Right lung (tissue), 5 donors: ENCODE measurements around the gene TCERG1. TPM values are rescaled to one million over a fixed set of nuclear protein-coding genes. Genes with fewer than 3 reads are reported as not detected.
"Not testable (repeated sequence)": the region's sequence is repeated elsewhere in the genome, so short reads cannot be mapped to it uniquely, and the experiment has no call there.

Experiments used
- DNase-seq, 2 donors: peaks; one replicate each; pipeline ENCODE4 v3.0.0-alpha.2; 2013
- polyA plus RNA-seq, 5 donors: library from polyadenylated mRNA; unstranded; fragments of 120-200 nt; gene quantifications; one replicate each; pipeline versions ENCODE4 v1.2.1 to v1.2.3, GENCODE V29; 2013; ENCODE audit warnings: inconsistent platforms in 1 of 5, low replicate concordance in 1 of 5; ENCODE audit not compliant: insufficient read length in 5 of 5, insufficient read depth in 1 of 5

TCERG1 gene
- polyA plus RNA-seq, 5 donors = 101 to 168 (median 152) TPM

- no peak for DNase-seq
These were observed 69.0 kb downstream of the TCERG1 start, which contains the start of gene GPR151 for GRCh38 chr5:146516151-146516475. Gene GPR151 (minus strand): TSS chr5:146516190. CDS start chr5:146516113, 77 bp downstream.

DNA sequence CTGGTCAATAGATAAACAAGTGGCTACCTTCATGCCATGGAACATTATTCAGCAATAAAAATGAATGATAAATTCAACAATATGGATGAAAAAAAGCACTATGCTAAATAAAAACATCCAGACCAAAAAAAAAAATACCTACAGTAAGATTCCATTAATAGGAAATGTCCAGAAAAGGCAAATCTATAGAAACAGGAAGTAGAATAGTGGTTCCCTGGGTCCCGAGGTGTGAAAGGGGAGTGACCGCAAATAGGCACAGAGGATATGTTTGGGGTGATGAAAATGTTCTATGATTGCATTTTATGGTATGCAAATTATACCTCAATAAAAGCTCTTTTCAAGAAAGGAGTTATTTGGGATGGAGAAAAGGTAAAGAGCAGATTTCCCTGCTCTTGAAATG, 72.4 kb downstream of the TCERG1 start:
- no peak for DNase-seq

GRCh38 chr5:146520731-146521130, 73.6 kb downstream of the TCERG1 start:
- DNase-seq = no peak

GRCh38 chr5:146521403-146522106, 74.4 kb downstream of the TCERG1 start:
- DNase-seq = no peak

- DNase-seq = no peak
These were observed 76.6 kb downstream of the TCERG1 start for GRCh38 chr5:146523698-146524097.

- no peak for DNase-seq
These were observed 80.7 kb downstream of the TCERG1 start for GRCh38 chr5:146527785-146528184.

- DNase-seq = no peak
These were observed 81.1 kb downstream of the TCERG1 start for GRCh38 chr5:146528236-146528635.

DNA sequence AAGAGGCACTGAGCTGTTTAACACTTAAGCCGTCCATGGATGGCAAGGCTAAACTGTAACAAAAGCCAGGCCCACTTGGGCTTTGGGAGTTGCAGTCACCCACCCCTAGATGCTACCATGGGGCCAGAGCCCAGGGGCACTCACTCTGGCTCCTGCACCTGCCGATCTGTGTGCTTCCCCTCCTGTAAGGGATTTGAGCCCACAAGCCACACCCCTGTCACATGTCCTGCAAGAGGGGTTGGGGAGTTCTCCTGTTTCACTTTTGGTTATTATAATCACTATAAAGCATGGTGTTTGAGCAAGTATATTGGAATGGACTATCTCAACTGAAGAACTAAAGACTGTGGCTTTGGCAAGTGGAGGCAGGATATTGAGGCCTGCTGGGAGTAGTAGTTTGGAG, 82.9 kb downstream of the TCERG1 start:
- DNase-seq = no peak

DNA sequence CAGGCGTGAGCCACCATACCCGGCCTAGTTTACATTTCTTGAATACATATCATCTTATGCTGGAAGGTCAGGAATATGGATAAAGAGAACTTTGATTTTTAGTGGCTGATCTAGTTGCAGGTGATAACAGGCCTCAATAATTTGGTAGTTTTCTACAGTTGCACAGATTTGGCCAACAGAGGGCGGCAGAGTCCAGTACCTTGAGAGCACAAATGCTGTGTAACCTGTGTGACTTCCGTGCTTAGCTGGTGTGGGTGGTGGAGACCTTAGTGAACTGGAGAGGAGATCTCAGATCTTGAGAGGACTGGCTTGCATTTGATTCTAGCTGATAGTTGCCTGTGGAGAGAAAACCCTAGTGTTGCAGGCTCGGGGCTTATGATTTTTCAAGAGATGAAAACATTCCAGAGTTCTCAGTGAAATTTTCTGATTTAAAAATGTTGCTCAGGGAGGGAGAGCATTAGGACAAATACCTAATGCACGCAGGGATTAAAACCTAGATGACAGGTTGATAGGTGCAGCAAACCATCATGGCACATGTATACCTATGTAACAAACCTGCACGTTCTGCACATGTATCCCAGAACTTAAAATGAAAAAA, 86.2 kb downstream of the TCERG1 start:
- peak; percentile 18 to 28 for DNase-seq

GRCh38 chr5:146533882-146534281, 86.7 kb downstream of the TCERG1 start:
- DNase-seq = no peak

DNA sequence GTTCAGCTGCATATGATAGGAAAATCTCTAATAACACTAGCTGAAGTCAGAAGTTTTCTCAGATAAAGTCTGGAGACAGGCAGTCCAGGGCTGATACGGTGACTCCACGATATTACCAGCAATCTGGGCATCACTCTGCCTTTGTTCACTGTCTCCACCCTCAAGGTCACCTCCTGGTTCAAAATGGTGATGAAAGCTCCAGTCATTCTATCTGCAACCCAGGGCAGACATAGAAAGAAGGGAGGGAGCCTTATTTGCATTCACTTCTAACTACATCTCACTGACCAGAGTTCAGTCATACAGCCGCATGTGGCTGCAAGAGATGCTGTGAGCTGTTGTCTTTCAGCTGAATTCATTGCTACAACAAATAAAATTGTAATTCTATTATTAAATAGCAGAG, 91.3 kb downstream of the TCERG1 start:
- no peak for DNase-seq

- DNase-seq = no peak
These were observed 92.8 kb downstream of the TCERG1 start for GRCh38 chr5:146539973-146540372.

- no peak for DNase-seq
These were observed 93.3 kb downstream of the TCERG1 start for GRCh38 chr5:146540414-146540813.

DNA sequence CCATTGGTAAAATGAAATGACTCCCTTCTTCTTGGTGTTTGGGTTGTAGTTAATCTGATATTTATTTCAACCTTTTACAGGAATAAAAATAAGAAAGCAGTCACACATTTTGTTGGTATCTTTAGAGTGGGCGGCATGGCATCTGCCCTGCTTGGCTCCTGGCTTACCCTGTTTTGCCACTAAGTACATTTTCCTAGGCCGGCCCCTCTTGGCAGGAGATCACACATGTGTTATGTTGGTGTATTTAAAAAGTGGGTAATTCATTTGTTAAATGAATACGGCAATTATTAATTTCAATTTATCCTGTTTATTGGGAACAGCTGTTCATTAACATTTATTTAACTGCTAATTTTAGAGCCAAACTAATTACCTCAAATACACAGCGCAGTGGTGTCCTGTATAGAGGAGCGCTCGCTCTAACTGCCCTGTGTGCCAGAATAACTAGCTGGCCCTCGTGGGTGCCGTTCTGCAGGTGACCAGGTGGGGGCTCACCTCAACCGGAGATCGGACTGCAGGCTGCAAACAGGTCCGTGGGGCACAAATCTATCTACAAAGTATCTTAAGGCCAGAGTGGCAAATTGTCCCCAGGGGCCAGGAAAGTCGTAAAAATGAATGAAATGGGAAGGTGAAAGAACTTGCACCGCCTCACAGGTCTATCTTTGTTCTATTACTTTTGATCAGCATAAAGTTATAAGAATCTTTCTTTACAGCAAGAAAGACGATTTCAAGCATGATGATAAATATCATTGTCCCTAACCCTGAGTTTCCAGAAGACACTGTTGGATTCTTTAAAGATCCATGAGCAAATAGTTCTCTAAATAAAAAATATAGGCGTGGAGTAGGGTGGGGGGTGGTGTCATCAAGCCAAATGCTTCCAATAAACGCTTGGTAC, 95.1 kb downstream of the TCERG1 start:
- peak in 1 of 2 donors; percentile 34 for DNase-seq

DNA sequence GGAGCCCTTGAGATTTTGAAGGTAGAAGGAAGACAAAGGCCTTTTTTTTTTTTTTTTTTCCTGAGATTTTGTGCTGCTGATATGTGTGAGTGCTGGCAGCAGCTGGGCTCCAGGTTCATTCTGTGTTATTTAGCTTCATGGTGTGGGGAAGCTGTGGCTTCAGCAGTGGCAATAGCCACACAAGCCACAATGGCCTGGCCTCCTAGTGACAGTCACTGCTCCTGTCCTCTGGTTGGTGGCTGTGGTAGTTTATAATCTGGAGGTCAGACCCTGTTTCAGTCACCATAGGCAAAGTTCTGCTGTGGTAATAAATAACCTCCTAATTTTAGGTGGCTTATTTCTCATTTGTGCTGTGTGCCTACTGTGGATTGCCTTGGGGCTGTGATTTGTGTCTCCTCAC, 97.1 kb downstream of the TCERG1 start:
- DNase-seq = no peak

DNA sequence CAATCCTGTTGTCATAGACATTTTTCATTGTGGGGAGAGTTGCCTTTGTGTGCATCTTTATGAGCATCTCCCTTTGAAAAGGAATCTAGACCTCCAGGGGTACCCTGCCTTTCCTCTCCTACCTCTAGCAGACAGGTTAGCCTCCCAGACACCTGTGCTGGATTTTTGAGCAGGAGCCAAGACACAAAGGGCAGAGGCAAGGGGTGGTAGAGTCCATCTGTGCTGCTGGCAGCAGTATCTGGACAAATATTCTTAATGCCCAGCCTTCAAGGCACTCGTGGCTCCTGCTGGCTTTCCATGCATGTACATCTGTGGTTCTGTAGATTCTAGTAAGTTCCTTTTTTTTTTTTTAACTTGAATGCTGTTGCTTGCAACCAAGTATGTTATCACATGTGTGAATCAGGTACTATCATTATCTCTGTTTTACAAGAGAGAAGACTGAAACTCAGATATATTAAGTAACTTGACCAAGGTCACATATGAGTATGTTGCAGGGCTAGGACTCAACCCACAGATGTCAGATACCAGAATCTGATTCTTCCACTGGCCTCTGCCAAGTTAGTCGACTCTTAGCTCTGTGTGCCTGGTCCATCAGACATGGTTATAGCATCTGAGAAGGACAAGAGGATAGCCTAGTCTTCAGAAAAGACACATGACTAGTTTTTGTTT, 101.8 kb downstream of the TCERG1 start:
- DNase-seq = no peak

- no peak for DNase-seq
These were observed 102.5 kb downstream of the TCERG1 start for GRCh38 chr5:146549615-146550014.

GRCh38 chr5:146553446-146553845, 106.3 kb downstream of the TCERG1 start:
- no peak for DNase-seq

DNA sequence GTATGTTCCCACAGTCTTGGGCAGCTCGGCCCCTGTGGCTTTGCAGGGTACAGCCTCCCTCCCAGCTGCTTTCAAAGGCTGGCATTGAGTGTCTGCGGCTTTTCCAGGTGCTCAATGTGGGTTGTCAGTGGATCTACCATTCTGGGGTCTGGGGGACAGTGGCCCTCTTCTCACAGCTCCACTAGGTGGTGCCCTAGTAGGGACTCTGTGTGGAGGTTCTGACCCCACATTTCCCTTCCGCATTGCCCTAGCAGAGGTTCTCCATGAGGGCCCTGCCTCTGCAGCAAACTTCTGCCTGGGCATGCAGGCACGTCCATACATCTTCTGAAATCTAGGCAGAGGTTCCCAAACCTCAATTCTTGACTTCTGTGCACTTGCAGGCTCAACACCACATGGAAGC, 109.8 kb downstream of the TCERG1 start:
- not testable (repeated sequence) for DNase-seq

GRCh38 chr5:146560205-146560812, 113.2 kb downstream of the TCERG1 start:
- no peak for DNase-seq
